OCI-LY7 (cell line): ENCODE measurements around the gene HS6ST3. TPM values are rescaled to one million over a fixed set of nuclear protein-coding genes. Genes with fewer than 3 reads are reported as not detected.
"Not testable (repeated sequence)": the region's sequence is repeated elsewhere in the genome, so short reads cannot be mapped to it uniquely, and the experiment has no call there.

Experiments
- BruUV-seq: library from RNA; stranded (reverse); fragments of 400-500 nt; replicated peaks from 2 replicates; lab custom pipeline; 2021; lab: Mats Ljungman, UMichigan
- CTCF ChIA-PET: fragments of 300-600 bp; sonication (Branson Sonifier 250); formaldehyde crosslinking; loops from one replicate; lab custom pipeline; 2022; ENCODE audit warnings: antibody characterized with exemption; ENCODE audit not compliant: unreplicated experiment; lab: Charles Lee
- POLR2A ChIA-PET: fragments of 300-600 bp; sonication (Branson Sonifier 250); formaldehyde crosslinking; loops from one replicate; lab custom pipeline; 2022; ENCODE audit warnings: antibody characterized with exemption; lab: Charles Lee
- DNase-seq: peaks from one replicate; pipeline ENCODE4 v3.0.0-alpha.2; 2015; ENCODE audit warnings: low spot score
- H2AFZ ChIP-seq: fragments of 200-600 bp; sonication (generic), shearing (Covaris generic); 2 replicates; pipeline ENCODE4 v1.6.1; 2014; ENCODE audit warnings: mild to moderate bottlenecking, antibody characterized with exemption, low read length, moderate library complexity
- H3K27ac ChIP-seq: fragments of 200-600 bp; sonication (generic); 2 replicates; pipeline ENCODE4 v1.5.1; 2014; ENCODE audit warnings: mixed run types, low read depth, mild to moderate bottlenecking, moderate library complexity, low read length, inconsistent platforms; ENCODE audit not compliant: poor library complexity, severe bottlenecking
- H3K36me3 ChIP-seq: fragments of 200-600 bp; sonication (generic); 2 replicates; pipeline ENCODE4 v1.6.1; 2014; ENCODE audit warnings: mild to moderate bottlenecking, antibody characterized with exemption, low read length, moderate library complexity, mixed read lengths; ENCODE audit not compliant: insufficient read depth
- H3K4me1 ChIP-seq: fragments of 200-600 bp; sonication (generic); 2 replicates; pipeline ENCODE4 v1.5.1; 2014; ENCODE audit warnings: mild to moderate bottlenecking, low read length; ENCODE audit not compliant: insufficient read depth, poor library complexity, severe bottlenecking
- H3K4me2 ChIP-seq: fragments of 200-600 bp; sonication (generic); 2 replicates; pipeline ENCODE4 v1.6.1; 2014; ENCODE audit warnings: mild to moderate bottlenecking, low read length
- H3K4me3 ChIP-seq: fragments of 200-600 bp; sonication (generic); 2 replicates; pipeline ENCODE4 v1.5.1; 2014; ENCODE audit warnings: mild to moderate bottlenecking, low read depth, low read length; ENCODE audit not compliant: poor library complexity, severe bottlenecking
- H3K79me2 ChIP-seq: fragments of 200-600 bp; sonication (generic); 2 replicates; pipeline ENCODE4 v1.6.1; 2016; ENCODE audit warnings: low read depth, mild to moderate bottlenecking, low read length, moderate library complexity, mixed read lengths; ENCODE audit not compliant: insufficient read depth
- H3K9me2 ChIP-seq: fragments of 200-600 bp; sonication (generic); 2 replicates; pipeline ENCODE4 v1.6.1; 2016; ENCODE audit warnings: mild to moderate bottlenecking, low read length, mixed read lengths; ENCODE audit not compliant: insufficient read depth
- H3K9me3 ChIP-seq: fragments of 200-600 bp; sonication (generic); 2 replicates; pipeline ENCODE4 v1.6.1; 2014; ENCODE audit warnings: mild to moderate bottlenecking, mixed run types, low read length, mixed read lengths
- H4K20me1 ChIP-seq: fragments of 200-600 bp; sonication (generic); 2 replicates; pipeline ENCODE4 v1.6.1; 2014; ENCODE audit warnings: mild to moderate bottlenecking, antibody characterized with exemption, low read length, moderate library complexity, mixed read lengths; ENCODE audit not compliant: insufficient read depth
- CTCF ChIP-seq: fragments of 200-600 bp; sonication (generic); conservative IDR thresholded peaks from 2 replicates; pipeline ENCODE4 v1.5.1; 2014; ENCODE audit warnings: mild to moderate bottlenecking, antibody characterized with exemption, low read length, moderate library complexity, mixed read lengths
- EZH2phosphoT487 ChIP-seq: fragments of 200-600 bp; sonication (generic); IDR thresholded peaks from 2 replicates; pipeline ENCODE4 v1.6.1; 2018; ENCODE audit warnings: low read depth, borderline replicate concordance, mild to moderate bottlenecking, mixed run types, antibody characterized with exemption, low read length, moderate library complexity, mixed read lengths
- intact Hi-C: fragments of 100-400 bp; cut with micrococcal nuclease; formaldehyde crosslinking; loops from one replicate; pipeline ENCODE4 v1.10.0; 2022; ENCODE audit not compliant: unreplicated experiment
- total RNA-seq, 2 experiments: library from RNA; depleted of rRNA in 1 of 2; stranded (reverse); fragments of >200 nt in 1 of 2; shearing (Covaris generic) in 1 of 2; gene quantifications; 2 replicates each; pipeline ENCODE4 v1.2.3, GENCODE V29; 2014 to 2022

Gene HS6ST3
- total RNA-seq, 2 experiments from 2014 or later = not detected

- no peaks in the 10 kb centered on the region for H3K9me2 ChIP-seq
- intact Hi-C loops = no loop called here
- H3K36me3 ChIP-seq = no peaks in the 10 kb centered on the region
- no peaks in the 10 kb centered on the region for H3K79me2 ChIP-seq
- ChIA-PET POLR2A (no interaction called here), CTCF (no interaction called here)
- TF ChIP-seq EZH2phosphoT487 (no peak), CTCF (no peak)
- no TSS peak for BruUV-seq
- H3K27ac ChIP-seq = no peak overlapping the region
- H3K9me3 ChIP-seq = no peaks in the 10 kb centered on the region
- H3K4me1 ChIP-seq = no peaks in the 10 kb centered on the region
- H2AFZ ChIP-seq = no peak overlapping the region
- H4K20me1 ChIP-seq = no peaks in the 10 kb centered on the region
- H3K4me2 ChIP-seq = no peak overlapping the region
- H3K4me3 ChIP-seq = no peak overlapping the region
- no peak for DNase-seq
These were observed 10.7 kb downstream of the HS6ST3 start for GRCh38 chr13:96100457-96101220.

GRCh38 chr13:96104516-96104915 lies 14.6 kb downstream of the HS6ST3 start:
- CTCF ChIA-PET = no interaction called here
- BruUV-seq = no TSS peak

GRCh38 chr13:96108072-96108471 lies 18.2 kb downstream of the HS6ST3 start:
- H3K27ac ChIP-seq, POLR2A ChIA-PET, H3K9me3 ChIP-seq, BruUV-seq, CTCF ChIA-PET, H2AFZ ChIP-seq, DNase-seq, H3K4me1 ChIP-seq, H3K4me2 ChIP-seq, H3K36me3 ChIP-seq, H3K4me3 ChIP-seq, intact Hi-C loops, H4K20me1 ChIP-seq, H3K9me2 ChIP-seq, H3K79me2 ChIP-seq: not testable (repeated sequence)

More at GRCh38 chr13:96104516-96104915, 14.6 kb downstream of the HS6ST3 start:
- Histone ChIP-seq H3K79me2 (no peaks in the 10 kb centered on the region), H3K4me2 (no peak overlapping the region), H4K20me1 (no peaks in the 10 kb centered on the region), H3K9me2 (no peaks in the 10 kb centered on the region), H2AFZ (no peak overlapping the region), H3K9me3 (no peaks in the 10 kb centered on the region), H3K4me1 (no peaks in the 10 kb centered on the region), H3K36me3 (no peaks in the 10 kb centered on the region), H3K4me3 (no peak overlapping the region), H3K27ac (no peak overlapping the region)
- intact Hi-C loops = no loop called here
- DNase-seq = no peak
- TF ChIP-seq CTCF (no peak), EZH2phosphoT487 (no peak)
- POLR2A ChIA-PET = interaction anchor here (0.9 kb wide), 1 partner anchor 34 kb away, joined by 5 read pairs; no protein-coding TSS in a partner anchor
